CD14-positive monocyte (primary cell): Measurements from ENCODE around the gene HECTD4. TPM values are rescaled to one million over a fixed set of nuclear protein-coding genes. Genes with fewer than 3 reads are reported as not detected.

Experiments used
- DNase-seq, 3 donors: peaks; one replicate each; pipeline ENCODE4 v3.0.0-alpha.2; 2011 to 2022
- H2AFZ ChIP-seq: 2 replicates; pipeline ENCODE4 v1.6.0; 2012; ENCODE audit warnings: mild to moderate bottlenecking, low read depth, low read length, inconsistent platforms; ENCODE audit not compliant: insufficient read depth, poor library complexity, severe bottlenecking
- H3K27ac ChIP-seq, 2 donors: 1 replicate in 1 of 2; 2 replicates in 1 of 2; pipeline ENCODE4 v1.5.1; 2012 to 2013; ENCODE audit warnings: low read length in 2 of 2, control low read depth in 1 of 2, inconsistent platforms in 1 of 2, low read depth in 1 of 2, mild to moderate bottlenecking in 1 of 2
- H3K27me3 ChIP-seq, 2 donors: one replicate each; pipeline versions ENCODE4 v1.6.0 to v1.6.1; 2011 to 2013; ENCODE audit warnings: low read length in 2 of 2; ENCODE audit not compliant: control insufficient read depth in 2 of 2, insufficient read depth in 2 of 2
- H3K36me3 ChIP-seq, 2 donors: replicated peaks in 1 of 2; 1 replicate in 1 of 2; 2 replicates in 1 of 2; pipeline versions ENCODE4 v1.5.1 to v1.6.1; 2012 to 2013; ENCODE audit warnings: low read length in 2 of 2, control low read depth in 1 of 2, inconsistent platforms in 1 of 2, mild to moderate bottlenecking in 1 of 2; ENCODE audit not compliant: insufficient read depth in 2 of 2, control insufficient read depth in 1 of 2
- H3K4me1 ChIP-seq, 2 donors: 1 replicate in 1 of 2; 2 replicates in 1 of 2; pipeline versions ENCODE4 v1.5.1 to v1.6.1; 2012 to 2013; ENCODE audit warnings: low read length in 2 of 2, control low read depth in 1 of 2, inconsistent platforms in 1 of 2, mild to moderate bottlenecking in 1 of 2, moderate library complexity in 1 of 2; ENCODE audit not compliant: insufficient read depth in 2 of 2, control insufficient read depth in 1 of 2
- H3K4me2 ChIP-seq: replicated peaks from 2 replicates; pipeline ENCODE3; 2012; ENCODE audit warnings: low read length, moderate library complexity, mild to moderate bottlenecking; ENCODE audit not compliant: poor library complexity, severe bottlenecking; ENCODE audit errors: extremely low read depth
- H3K4me3 ChIP-seq, 3 experiments: fragments of 200-600 bp in 1 of 3; sonication (generic) in 1 of 3; replicated peaks in 1 of 3; 1 replicate in 2 of 3; 2 replicates in 1 of 3; pipeline ENCODE4 v1.5.1; 2011 to 2013; ENCODE audit warnings: low read length in 3 of 3, mild to moderate bottlenecking in 3 of 3, control low read depth in 2 of 3, low read depth in 2 of 3, inconsistent platforms in 1 of 3, moderate library complexity in 1 of 3
- H3K79me2 ChIP-seq: 2 replicates; pipeline ENCODE4 v1.6.0; 2012; ENCODE audit warnings: mild to moderate bottlenecking, control low read depth, inconsistent platforms, low read length, moderate library complexity; ENCODE audit not compliant: insufficient read depth
- H3K9ac ChIP-seq: 2 replicates; pipeline ENCODE4 v1.6.0; 2017; ENCODE audit warnings: low read length, mild to moderate bottlenecking; ENCODE audit not compliant: insufficient read depth, poor library complexity, severe bottlenecking
- H3K9me3 ChIP-seq, 2 donors: replicated peaks in 1 of 2; 1 replicate in 1 of 2; 2 replicates in 1 of 2; pipeline versions ENCODE4 v1.5.1 to v1.6.1; 2012 to 2013; ENCODE audit warnings: low read length in 2 of 2, control low read depth in 1 of 2; ENCODE audit not compliant: control insufficient read depth in 1 of 2, insufficient read depth in 1 of 2
- H4K20me1 ChIP-seq: 2 replicates; pipeline ENCODE4 v1.6.0; 2012; ENCODE audit warnings: mild to moderate bottlenecking, low read length, control low read depth, moderate library complexity; ENCODE audit not compliant: insufficient read depth
- H3K27ac Mint-ChIP-seq, 7 donors: one replicate each; pipeline ENCODE4 v1.8.0; 2020; ENCODE audit warnings: mild to moderate bottlenecking in 7 of 7, mixed read lengths in 7 of 7, moderate library complexity in 6 of 7, inconsistent platforms in 2 of 7
- H3K27me3 Mint-ChIP-seq, 3 donors: one replicate each; pipeline ENCODE4 v1.8.0; 2021 to 2022; ENCODE audit warnings: low read depth in 3 of 3, mild to moderate bottlenecking in 3 of 3, mixed read lengths in 3 of 3, moderate library complexity in 3 of 3, inconsistent platforms in 1 of 3
- H3K36me3 Mint-ChIP-seq, 2 donors: one replicate each; pipeline ENCODE4 v1.8.0; 2020; ENCODE audit warnings: mixed read lengths in 2 of 2, inconsistent platforms in 1 of 2, mild to moderate bottlenecking in 1 of 2
- H3K4me1 Mint-ChIP-seq: one replicate; pipeline ENCODE4 v1.8.0; 2020; ENCODE audit warnings: mild to moderate bottlenecking, mixed read lengths
- H3K4me3 Mint-ChIP-seq, 2 donors: one replicate each; pipeline ENCODE4 v1.8.0; 2020; ENCODE audit warnings: mild to moderate bottlenecking in 2 of 2, mixed read lengths in 2 of 2, moderate library complexity in 1 of 2
- H3K9me3 Mint-ChIP-seq, 7 donors: one replicate each; pipeline ENCODE4 v1.8.0; 2020 to 2022; ENCODE audit warnings: mixed read lengths in 7 of 7, mild to moderate bottlenecking in 6 of 7, moderate library complexity in 6 of 7, inconsistent platforms in 2 of 7
- CTCF ChIP-seq: fragments of 200-600 bp; IDR thresholded peaks from one replicate; pipeline ENCODE4 v1.8.0; 2022; ENCODE audit warnings: antibody characterized with exemption, mild to moderate bottlenecking
- WGBS: methylation state at CpG from one replicate; pipeline ENCODE4 v1.1.5; 2013; ENCODE audit warnings: missing lambda C conversion rate; ENCODE audit not compliant: insufficient coverage; 5-methylcytosine and 5-hydroxymethylcytosine counted together
- intact Hi-C, 2 donors: fragments of 100-400 bp; cut with micrococcal nuclease; formaldehyde crosslinking; loops; one replicate each; pipeline versions ENCODE4 v1.15.0 to v1.15.1; 2023
- polyA plus RNA-seq, 3 donors: library from polyadenylated mRNA; depleted of rRNA in 1 of 3; unstranded in 2 of 3; stranded (reverse) in 1 of 3; fragments of 300-500 nt in 2 of 3; fragments of >200 nt in 1 of 3; fragmentation: Illumina TruSeq in 2 of 3; gene quantifications; 1 replicate in 2 of 3; 2 replicates in 1 of 3; pipeline ENCODE4 v1.2.3, GENCODE V29; 2012 to 2021

Gene HECTD4
- polyA plus RNA-seq, 3 donors = 0.73 to 18.3 (median 2.4) TPM

- Histone ChIP-seq H3K79me2 (no peaks in the 10 kb centered on the region), H3K4me1 (no peaks in the 10 kb centered on the region), H2AFZ (no peak overlapping the region), H3K9me3 (no peaks in the 10 kb centered on the region), H4K20me1 (no peaks in the 10 kb centered on the region), H3K4me3 (no peak overlapping the region), H3K27me3 (no peaks in the 10 kb centered on the region), H3K36me3 (peaks cover 44 to 63% of the 10 kb centered on the region in 2 donors), H3K27ac (no peak overlapping the region), H3K4me2 (no peak overlapping the region), H3K9ac (no peak overlapping the region)
- H3K4me1 Mint-ChIP-seq = no peaks in the 10 kb centered on the region
- peaks cover 41 to 73% of the 10 kb centered on the region in 2 donors for H3K36me3 Mint-ChIP-seq
- peaks cover 0 to 2% (median 0%) of the 10 kb centered on the region in 7 donors for H3K9me3 Mint-ChIP-seq
- 97% methylated on average over 9 of the region's 12 CpGs for WGBS
- H3K27me3 Mint-ChIP-seq = no peaks in the 10 kb centered on the region
- H3K27ac Mint-ChIP-seq = no peak overlapping the region
- H3K4me3 Mint-ChIP-seq = no peak overlapping the region
- no peak for DNase-seq
- TF ChIP-seq CTCF = no peak
- intact Hi-C loops = no loop called here
Measured at GRCh38 chr12:112167031-112167461, 215.2 kb downstream of the HECTD4 start.

GRCh38 chr12:112166051-112167015 is 215.9 kb downstream of the HECTD4 start:
- H4K20me1 ChIP-seq = no peaks in the 10 kb centered on the region

More at GRCh38 chr12:112166051-112167015, 215.9 kb downstream of the HECTD4 start:
- Mint-ChIP-seq H3K36me3 (peaks cover 38 to 71% of the 10 kb centered on the region in 2 donors), H3K4me3 (no peak overlapping the region), H3K27me3 (no peaks in the 10 kb centered on the region), H3K27ac (peak overlapping the region in 1 of 7 donors; percentile 8), H3K4me1 (no peaks in the 10 kb centered on the region), H3K9me3 (peaks cover 0 to 2% (median 0%) of the 10 kb centered on the region in 7 donors)
- Histone ChIP-seq H3K36me3 (peaks cover 45 to 64% of the 10 kb centered on the region in 2 donors), H3K4me1 (no peaks in the 10 kb centered on the region), H3K27me3 (no peaks in the 10 kb centered on the region), H3K9me3 (no peaks in the 10 kb centered on the region), H3K4me3 (no peak overlapping the region), H2AFZ (no peak overlapping the region), H3K9ac (no peak overlapping the region), H3K4me2 (no peak overlapping the region), H3K79me2 (no peaks in the 10 kb centered on the region), H3K27ac (no peak overlapping the region)
- DNase-seq = no peak
- over 99% methylated on average over 26 of the region's 26 CpGs for WGBS
- no peak for TF ChIP-seq CTCF
- intact Hi-C loops = no loop called here
